CD4-positive, alpha-beta T cell treated with Interleukin-15 for 4 hours (primary cell): ENCODE data around the gene APOC1.

Experiments
- DNase-seq: peaks from one replicate; pipeline ENCODE4 v3.0.0-alpha.2; 2020; ENCODE audit warnings: low spot score

APOC1 gene

DNA sequence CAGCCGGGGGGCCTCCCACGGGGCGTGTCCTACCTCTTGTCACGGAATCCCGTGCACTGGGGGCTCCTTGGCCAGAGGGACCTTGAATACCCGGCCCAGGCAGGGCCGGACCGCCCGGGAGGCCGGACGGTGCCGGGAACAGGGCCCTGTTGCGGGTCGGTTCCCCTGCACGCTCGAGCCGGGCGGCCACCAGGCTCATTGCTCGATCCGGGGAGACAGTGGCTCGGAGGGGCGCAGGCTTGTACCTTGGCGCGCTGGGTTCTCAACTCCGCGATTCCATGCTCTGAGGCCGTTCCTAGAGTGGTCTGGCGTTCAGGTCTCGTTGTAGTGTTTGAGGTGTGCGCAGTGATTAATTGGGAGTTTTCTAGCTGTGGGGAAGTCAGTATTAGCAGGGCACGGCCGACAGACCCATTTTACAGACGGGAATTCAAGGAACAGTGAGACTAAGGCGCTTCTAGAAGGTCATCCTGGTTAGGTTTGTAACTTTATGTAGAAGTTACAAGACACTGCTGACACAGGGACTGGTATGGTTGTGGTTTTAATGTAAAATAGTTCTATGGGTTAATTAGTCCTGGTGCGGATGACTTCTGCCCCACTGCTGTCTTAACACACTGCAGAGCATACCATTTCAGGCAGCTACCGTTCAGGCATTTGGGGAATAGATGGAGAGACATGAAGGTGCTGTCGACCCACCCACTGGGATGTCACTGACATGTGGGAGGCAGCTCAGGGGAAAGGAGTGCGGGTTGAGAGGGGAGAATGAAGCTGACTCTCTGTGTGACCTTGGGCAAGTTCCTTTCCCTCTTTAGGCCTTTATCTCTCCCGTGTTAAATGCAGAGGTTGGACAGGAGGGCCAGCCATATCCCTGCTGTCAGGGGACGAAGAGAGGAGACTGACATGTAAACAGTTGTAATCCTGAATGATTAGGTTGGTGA is 41.4 kb downstream of the APOC1 start:
- peak; percentile 1 for DNase-seq

DNA sequence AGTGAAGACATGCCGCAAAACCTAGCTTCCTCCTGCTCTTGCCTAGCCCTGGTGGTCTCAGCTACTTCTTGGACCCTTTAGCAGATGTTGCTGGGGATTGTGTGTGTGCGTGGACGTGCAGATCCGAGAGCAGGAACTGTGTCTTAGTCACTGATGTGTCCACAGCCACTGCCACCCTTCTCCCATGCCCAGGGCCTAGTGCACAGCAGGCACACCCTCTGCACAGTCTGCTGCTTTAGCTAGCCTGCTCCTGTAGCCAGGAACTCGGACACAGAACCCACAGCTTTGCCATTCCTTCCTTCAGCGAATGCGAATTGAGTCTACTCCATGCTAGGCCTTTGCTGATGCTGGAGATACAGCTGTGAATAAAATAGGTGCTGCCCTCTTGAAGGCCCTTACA is 43.1 kb downstream of the APOC1 start:
- DNase-seq: no peak

DNA sequence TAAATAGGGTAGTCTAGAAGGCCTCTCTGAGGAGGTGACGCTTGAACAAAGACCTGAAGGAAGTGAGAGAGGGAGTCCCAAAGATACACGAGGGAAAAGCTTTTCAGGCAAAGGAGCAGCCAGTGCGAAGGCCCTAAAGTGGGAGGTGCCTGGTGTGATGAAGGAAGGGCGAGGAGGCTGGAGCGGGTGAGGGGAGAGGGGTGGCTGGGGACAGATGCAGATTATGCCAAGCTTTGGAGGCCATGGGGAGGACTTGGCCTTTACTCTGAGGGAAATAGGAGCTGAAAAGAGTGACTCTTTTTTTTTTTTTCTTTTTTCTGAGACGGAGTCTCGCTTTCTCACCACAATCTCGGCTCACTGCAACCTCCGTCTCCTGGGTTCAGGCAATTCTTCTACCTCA is 43.7 kb downstream of the APOC1 start:
- no peak for DNase-seq

DNA sequence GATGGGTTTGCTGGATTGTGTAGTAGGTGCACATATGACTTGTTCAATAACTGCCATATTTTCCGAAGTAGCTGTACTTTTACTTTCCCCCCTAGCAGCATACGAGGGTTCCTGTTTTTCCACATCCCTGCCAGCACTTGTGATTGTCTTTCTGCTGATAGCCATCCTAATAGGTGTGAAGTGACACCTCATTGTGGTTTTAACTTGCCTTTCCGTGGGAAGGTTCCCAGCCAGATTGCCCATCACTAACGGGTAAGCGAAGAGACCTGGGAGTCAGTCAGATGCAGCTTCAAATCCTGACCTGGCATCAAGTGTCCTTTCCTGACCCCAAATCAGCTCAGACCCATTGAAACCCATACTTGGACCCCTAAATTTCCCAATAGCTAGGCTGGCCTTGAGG is 45.3 kb downstream of the APOC1 start:
- DNase-seq: no peak

DNA sequence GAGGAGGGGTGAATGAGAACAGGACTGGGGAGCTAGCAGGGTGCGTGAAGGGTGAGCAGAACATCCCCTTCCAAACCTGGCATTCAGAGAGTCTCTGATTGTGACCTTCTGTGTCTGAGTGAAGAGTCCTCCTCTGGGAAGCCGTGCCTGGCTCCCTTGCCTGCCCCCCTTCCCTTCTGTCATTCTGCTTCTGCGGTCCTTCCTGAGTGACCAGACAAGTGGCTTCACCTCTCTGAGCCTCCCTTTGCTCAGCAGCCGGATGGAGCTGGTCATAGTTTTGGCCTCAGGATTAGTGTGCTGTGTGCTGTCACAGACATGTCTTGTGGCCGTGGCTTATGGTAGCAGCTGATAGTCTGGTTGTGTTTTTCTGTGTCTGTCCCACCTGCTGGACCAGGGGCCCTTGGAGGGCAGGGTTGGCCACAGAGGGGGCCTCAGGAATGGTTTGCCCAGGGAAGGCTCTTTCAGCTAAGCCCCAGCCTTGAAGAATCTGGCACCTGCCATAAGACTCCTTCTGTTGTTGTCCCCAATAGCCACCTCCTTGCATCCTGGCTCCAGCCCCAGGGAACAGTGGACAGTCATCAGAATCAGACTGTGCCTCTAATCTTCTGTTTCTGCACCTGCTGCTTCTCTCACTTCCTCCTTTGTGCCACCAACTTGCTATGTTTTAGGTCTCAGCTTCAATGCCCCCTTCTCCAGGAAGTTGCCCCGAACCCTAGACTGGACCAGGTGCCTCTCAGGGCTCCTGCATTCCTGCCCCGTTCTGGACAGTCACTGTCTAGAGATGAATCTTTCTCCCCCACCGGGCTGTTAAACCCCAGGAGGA is 46.7 kb downstream of the APOC1 start:
- no peak for DNase-seq

DNA sequence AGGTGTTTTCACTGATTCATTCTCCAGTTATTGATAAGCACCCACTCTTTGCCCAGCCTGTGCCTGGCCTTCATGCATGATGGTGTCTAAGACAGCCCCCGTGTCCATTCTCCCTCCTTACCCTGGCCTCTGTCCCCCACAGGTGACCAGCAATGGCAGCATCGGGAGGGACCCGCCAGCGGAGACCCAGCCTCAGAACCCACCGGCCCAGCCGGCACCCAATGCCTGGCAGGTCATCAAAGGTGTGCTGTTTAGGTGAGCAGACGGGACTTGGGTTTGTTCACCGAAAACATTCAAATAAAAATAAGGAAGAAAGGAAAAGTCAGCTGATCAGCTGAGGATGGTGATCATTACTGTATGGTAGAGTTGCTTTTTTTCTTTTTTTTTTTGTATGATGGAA is 47.4 kb downstream of the APOC1 start:
- no peak for DNase-seq

DNA sequence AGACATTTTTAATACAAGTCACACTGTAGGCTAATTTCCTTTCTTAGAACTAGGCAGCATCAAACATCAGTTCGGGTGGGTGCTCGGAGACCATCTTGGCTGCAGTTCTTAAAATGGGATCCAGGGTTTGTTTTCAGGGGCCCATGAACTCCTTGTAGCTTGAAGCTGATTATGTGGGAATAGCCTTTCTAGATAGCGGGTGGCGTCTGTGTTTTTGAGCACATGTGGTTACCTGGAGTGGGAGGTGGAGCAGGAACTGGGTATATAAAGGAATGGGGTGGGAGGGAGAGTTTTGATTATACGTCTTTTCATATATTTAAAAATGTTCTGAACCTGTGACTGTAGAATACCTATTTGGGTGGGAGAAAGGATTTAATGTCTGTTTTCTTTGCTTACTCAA is 53.7 kb downstream of the APOC1 start:
- no peak for DNase-seq

DNA sequence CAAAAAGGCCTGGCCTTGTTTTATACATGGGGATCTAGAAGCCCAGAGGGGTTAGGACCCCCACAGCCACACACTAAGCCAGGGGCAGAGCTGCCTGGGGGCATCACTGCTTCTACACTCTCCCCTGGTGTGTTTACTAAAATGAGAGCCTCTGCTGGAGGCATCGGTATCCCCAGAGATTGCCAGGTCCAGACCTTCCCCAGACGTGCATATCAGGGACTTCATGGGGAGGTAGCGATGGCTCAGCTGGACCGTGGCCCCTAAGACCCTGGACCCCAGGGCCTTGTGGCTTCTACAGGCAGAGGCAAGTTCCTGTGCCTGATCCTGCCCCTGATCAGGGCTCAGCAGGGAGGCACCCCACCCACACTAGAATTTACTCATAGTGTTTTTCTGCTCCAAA is 54.3 kb downstream of the APOC1 start:
- no peak for DNase-seq
